ENCODE measurements around the gene SOX15.

The SOX15 gene

GRCh38 chr17:7589891-7590691, at the start of gene SOX15:
Gene SOX15, minus strand, starts transcription at chr17:7590094. Its CDS starts 418 bp downstream, at chr17:7589676.
- TF ChIP-seq CTCF (IDR thresholded peaks at IDR 0.05; ENCODE audit: insufficient read depth, missing control alignments), result no peak
- FAIRE-seq, result no peak
- DNase-seq (ENCODE audit: insufficient read length, low spot score), result no peak

GRCh38 chr17:7636163-7636562, 46.3 kb upstream of the SOX15 start:
- no peak for TF ChIP-seq CTCF (IDR thresholded peaks at IDR 0.05; ENCODE audit: insufficient read depth, missing control alignments)
- DNase-seq (ENCODE audit: insufficient read length, low spot score) (no peak), FAIRE-seq (no peak)

- FAIRE-seq (no peak), DNase-seq (ENCODE audit: insufficient read length, low spot score) (peak; percentile 95)
- peak; percentile 72 for TF ChIP-seq CTCF (IDR thresholded peaks at IDR 0.05; ENCODE audit: insufficient read depth, missing control alignments)
Observed at GRCh38 chr17:7634384-7634783, 44.5 kb upstream of the SOX15 start.

- DNase-seq (ENCODE audit: insufficient read length, low spot score) (no peak), FAIRE-seq (no peak)
- TF ChIP-seq CTCF (IDR thresholded peaks at IDR 0.05; ENCODE audit: insufficient read depth, missing control alignments), result no peak
Observed at GRCh38 chr17:7633093-7633492, 43.2 kb upstream of the SOX15 start.

- FAIRE-seq, result no peak
- peak; percentile 36 for TF ChIP-seq CTCF (IDR thresholded peaks at IDR 0.05; ENCODE audit: insufficient read depth, missing control alignments)
- no peak for DNase-seq (ENCODE audit: insufficient read length, low spot score)
Observed at GRCh38 chr17:7632492-7632894, 42.6 kb upstream of the SOX15 start.

- no peak for TF ChIP-seq CTCF (IDR thresholded peaks at IDR 0.05; ENCODE audit: insufficient read depth, missing control alignments)
- FAIRE-seq (no peak), DNase-seq (ENCODE audit: insufficient read length, low spot score) (peak; percentile 10)
Observed at GRCh38 chr17:7631398-7632380, 41.8 kb upstream of the SOX15 start.

Measured in D721Med (cell line).